PFSK-1 (cell line): Measurements from ENCODE around the gene PRKAB2.

Source experiments
- FOXP2 ChIP-seq: optimal IDR thresholded peaks from 2 replicates; pipeline ENCODE3; 2011; ENCODE audit warnings: borderline replicate concordance, control low read depth, inconsistent platforms; ENCODE audit not compliant: insufficient read depth; ENCODE audit errors: extremely low read length, extremely low read depth
- POLR2AphosphoS5 ChIP-seq: IDR thresholded peaks from 2 replicates; pipeline ENCODE4 v1.6.1; 2012; ENCODE audit warnings: low read depth, mild to moderate bottlenecking, control low read depth, low read length, moderate library complexity
- REST ChIP-seq, 2 experiments: IDR thresholded peaks; 2 replicates each; pipeline versions ENCODE4 v1.6.1 to v1.8.0; 2011 to 2012; ENCODE audit warnings: low read depth in 2 of 2, low read length in 2 of 2, control low read depth in 1 of 2, inconsistent platforms in 1 of 2, mild to moderate bottlenecking in 1 of 2, moderate library complexity in 1 of 2; ENCODE audit not compliant: insufficient read depth in 1 of 2
- SIN3A ChIP-seq: IDR thresholded peaks from 2 replicates; pipeline ENCODE4 v1.6.1; 2012; ENCODE audit warnings: mild to moderate bottlenecking, low read length, moderate library complexity, borderline replicate concordance; ENCODE audit not compliant: insufficient read depth
- TAF1 ChIP-seq: IDR thresholded peaks from 2 replicates; pipeline ENCODE4 v1.6.1; 2012; ENCODE audit warnings: low read length, control low read depth, borderline replicate concordance; ENCODE audit not compliant: insufficient read depth

The PRKAB2 gene

GRCh38 chr1:147214842-147215539 is 42.7 kb upstream of the PRKAB2 start:
- no peak for TF ChIP-seq SIN3A
- TF ChIP-seq FOXP2, result no peak
- TF ChIP-seq REST (IDR thresholded peaks at IDR 0.05; ENCODE audit: insufficient read depth in 1 of 2, low read depth in 2 of 2, low read length in 2 of 2), result no peak
- no peak for TF ChIP-seq POLR2AphosphoS5
- no peak for TF ChIP-seq TAF1

GRCh38 chr1:147214325-147214724 is 42.1 kb upstream of the PRKAB2 start:
- TF ChIP-seq SIN3A, result no peak
- no peak for TF ChIP-seq TAF1
- no peak for TF ChIP-seq FOXP2
- no peak for TF ChIP-seq POLR2AphosphoS5
- no peak for TF ChIP-seq REST (IDR thresholded peaks at IDR 0.05; ENCODE audit: insufficient read depth in 1 of 2, low read depth in 2 of 2, low read length in 2 of 2)

- TF ChIP-seq TAF1 (no peak), REST (IDR thresholded peaks at IDR 0.05; ENCODE audit: insufficient read depth in 1 of 2, low read depth in 2 of 2, low read length in 2 of 2) (no peak), POLR2AphosphoS5 (no peak), FOXP2 (no peak), SIN3A (no peak)
Measured at GRCh38 chr1:147213271-147213670, 41.0 kb upstream of the PRKAB2 start.

- TF ChIP-seq FOXP2, result no peak
- TF ChIP-seq SIN3A, result no peak
- no peak for TF ChIP-seq REST (IDR thresholded peaks at IDR 0.05; ENCODE audit: insufficient read depth in 1 of 2, low read depth in 2 of 2, low read length in 2 of 2)
- no peak for TF ChIP-seq POLR2AphosphoS5
- no peak for TF ChIP-seq TAF1
Measured at GRCh38 chr1:147211577-147211976, 39.3 kb upstream of the PRKAB2 start.

- no peak for TF ChIP-seq REST (IDR thresholded peaks at IDR 0.05; ENCODE audit: insufficient read depth in 1 of 2, low read depth in 2 of 2, low read length in 2 of 2)
- no peak for TF ChIP-seq SIN3A
- no peak for TF ChIP-seq TAF1
Measured at GRCh38 chr1:147210987-147211386, 38.7 kb upstream of the PRKAB2 start.
